ENCODE results near the gene PRR3.

PRR3 gene

DNA sequence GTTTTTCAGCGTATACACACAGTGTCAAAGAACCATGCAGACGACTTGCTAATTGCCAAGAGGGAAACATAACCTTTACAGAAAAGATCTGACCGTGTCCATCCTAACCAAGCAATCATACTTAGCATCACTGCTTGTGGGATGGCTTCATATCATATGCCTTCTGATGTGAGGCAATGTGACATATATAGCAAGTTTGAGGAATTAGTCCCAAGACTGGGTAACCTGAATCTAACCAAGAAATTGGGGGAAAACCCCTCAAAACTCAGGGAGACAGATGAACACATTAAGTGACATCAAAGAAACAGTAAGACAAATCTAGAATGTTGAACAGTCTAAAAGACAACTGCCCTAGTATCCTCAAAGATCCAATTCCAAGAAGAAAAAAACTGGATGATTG, 19.2 kb upstream of the PRR3 start:
- 93% methylated on average over 3 of the region's 3 CpGs for WGBS, 2 experiments
- Histone ChIP-seq H3K4me1 (ENCODE audit: control insufficient read depth, insufficient read depth, low read length) (no peaks in the 10 kb centered on the region), H3K4me3 (ENCODE audit: insufficient read depth, low read depth, low read length) (no peak overlapping the region)

DNA sequence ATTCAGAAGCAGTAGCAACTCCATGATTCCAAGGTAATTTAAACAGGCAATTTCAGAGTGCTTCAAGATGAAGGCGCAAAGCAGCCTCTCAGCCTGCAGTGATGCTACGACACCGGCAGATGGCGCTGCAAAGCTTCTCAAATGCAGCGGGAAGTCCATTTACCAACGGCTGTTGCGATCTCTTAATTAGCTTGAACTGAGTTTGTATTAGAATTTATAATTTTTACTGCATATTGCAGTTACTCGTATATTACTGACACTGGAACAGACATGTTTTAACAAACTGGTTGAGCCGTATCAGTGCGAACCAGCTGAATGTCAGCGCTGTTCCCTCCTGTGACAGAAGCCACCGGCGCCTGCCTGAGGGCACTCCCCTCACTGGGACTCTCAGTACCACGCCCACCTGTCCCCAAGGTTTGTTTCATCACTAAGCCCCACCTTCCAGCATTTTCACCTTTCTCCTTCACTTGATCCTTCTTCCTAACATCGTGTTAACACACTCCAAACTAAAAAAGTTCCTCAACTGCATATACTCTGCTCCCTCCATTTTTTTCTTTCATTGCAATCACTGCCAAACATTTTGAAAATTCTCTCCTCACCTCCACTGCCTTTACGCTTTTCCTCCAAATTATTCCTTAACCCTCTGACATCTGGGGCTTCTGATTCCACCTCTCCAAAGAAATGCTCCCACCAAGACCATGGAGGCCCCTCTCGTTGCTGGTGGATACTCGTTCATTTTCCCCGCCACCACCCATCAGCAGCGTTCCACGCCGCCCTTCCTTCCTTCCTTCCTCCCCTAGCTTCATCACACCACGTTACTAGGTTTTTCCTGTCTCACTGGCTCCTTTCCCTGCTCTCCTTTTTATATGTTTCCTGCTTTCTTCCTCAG, 15.3 kb upstream of the PRR3 start:
- WGBS, 2 experiments: 26 to 27% methylated on average over 23 of the region's 23 CpGs
- H3K36me3 ChIP-seq (ENCODE audit: control insufficient read depth, insufficient read depth, low read length): peaks cover 4% of the 10 kb centered on the region
- H3K27ac ChIP-seq (ENCODE audit: insufficient read depth, low read depth, low read length, poor library complexity, severe bottlenecking): no peak overlapping the region
- peaks cover 8% of the 10 kb centered on the region for H3K27me3 ChIP-seq (ENCODE audit: control insufficient read depth, insufficient read depth, low read length, poor library complexity, severe bottlenecking)
- H3K9me3 ChIP-seq (ENCODE audit: control insufficient read depth, low read length): no peaks in the 10 kb centered on the region
- peak overlapping the region; percentile 30 for H3K4me3 ChIP-seq (ENCODE audit: insufficient read depth, low read depth, low read length)
- H3K4me1 ChIP-seq (ENCODE audit: control insufficient read depth, insufficient read depth, low read length): no peaks in the 10 kb centered on the region

More for the DNA sequence above, 19.2 kb upstream of the PRR3 start:
- Histone ChIP-seq H3K36me3 (ENCODE audit: control insufficient read depth, insufficient read depth, low read length) (no peaks in the 10 kb centered on the region), H3K27me3 (ENCODE audit: control insufficient read depth, insufficient read depth, low read length, poor library complexity, severe bottlenecking) (peaks cover 8% of the 10 kb centered on the region), H3K9me3 (ENCODE audit: control insufficient read depth, low read length) (no peaks in the 10 kb centered on the region), H3K27ac (ENCODE audit: insufficient read depth, low read depth, low read length, poor library complexity, severe bottlenecking) (no peak overlapping the region)

DNA sequence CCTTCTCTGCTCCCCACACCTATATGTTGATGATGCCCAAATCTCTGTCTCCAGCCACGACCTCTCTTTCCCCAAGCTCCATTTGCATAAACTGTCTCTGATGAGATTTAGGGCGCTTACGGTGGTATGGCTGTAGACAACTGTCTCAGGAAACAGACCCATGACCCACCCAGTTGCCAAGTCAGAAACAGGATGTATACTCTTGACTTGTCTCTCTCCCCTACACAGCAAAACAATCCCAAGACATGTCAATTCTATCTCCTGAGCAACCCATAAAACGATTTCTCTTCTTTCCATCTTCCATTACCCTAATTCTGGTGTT, 14.7 kb upstream of the PRR3 start:
- Histone ChIP-seq H3K27ac (ENCODE audit: insufficient read depth, low read depth, low read length, poor library complexity, severe bottlenecking) (no peak overlapping the region), H3K9me3 (ENCODE audit: control insufficient read depth, low read length) (no peaks in the 10 kb centered on the region), H3K4me3 (ENCODE audit: insufficient read depth, low read depth, low read length) (no peak overlapping the region), H3K4me1 (ENCODE audit: control insufficient read depth, insufficient read depth, low read length) (no peaks in the 10 kb centered on the region), H3K36me3 (ENCODE audit: control insufficient read depth, insufficient read depth, low read length) (peaks cover 7% of the 10 kb centered on the region), H3K27me3 (ENCODE audit: control insufficient read depth, insufficient read depth, low read length, poor library complexity, severe bottlenecking) (peaks cover 8% of the 10 kb centered on the region)
- WGBS, 2 experiments: 67 to 69% methylated on average over 4 of the region's 4 CpGs

DNA sequence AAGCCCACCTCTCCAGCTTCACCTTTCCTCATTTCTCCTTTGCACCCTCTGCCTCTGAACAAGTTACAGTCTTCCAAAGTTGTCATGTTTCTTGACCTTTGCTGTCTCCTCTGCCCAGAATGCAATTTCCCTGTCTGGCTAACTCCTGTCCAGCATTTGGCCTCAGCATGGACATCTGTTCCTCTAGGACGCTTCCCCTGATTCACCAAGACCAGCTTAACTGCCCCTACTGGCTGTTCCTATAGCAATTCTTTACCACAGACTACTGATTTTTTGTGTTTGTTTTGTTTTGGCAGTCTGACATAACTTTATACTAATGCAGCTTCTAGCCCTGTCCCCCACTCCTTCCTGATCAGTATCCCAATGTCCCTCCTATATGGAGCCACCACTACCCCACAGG, 14.2 kb upstream of the PRR3 start:
- H3K36me3 ChIP-seq (ENCODE audit: control insufficient read depth, insufficient read depth, low read length): peaks cover 7% of the 10 kb centered on the region
- no peaks in the 10 kb centered on the region for H3K4me1 ChIP-seq (ENCODE audit: control insufficient read depth, insufficient read depth, low read length)
- no peaks in the 10 kb centered on the region for H3K9me3 ChIP-seq (ENCODE audit: control insufficient read depth, low read length)
- WGBS, 2 experiments: 86 to 91% methylated on average over 1 of the region's 1 CpG
- H3K27ac ChIP-seq (ENCODE audit: insufficient read depth, low read depth, low read length, poor library complexity, severe bottlenecking): no peak overlapping the region
- H3K27me3 ChIP-seq (ENCODE audit: control insufficient read depth, insufficient read depth, low read length, poor library complexity, severe bottlenecking): peaks cover 8% of the 10 kb centered on the region
- H3K4me3 ChIP-seq (ENCODE audit: insufficient read depth, low read depth, low read length): no peak overlapping the region

DNA sequence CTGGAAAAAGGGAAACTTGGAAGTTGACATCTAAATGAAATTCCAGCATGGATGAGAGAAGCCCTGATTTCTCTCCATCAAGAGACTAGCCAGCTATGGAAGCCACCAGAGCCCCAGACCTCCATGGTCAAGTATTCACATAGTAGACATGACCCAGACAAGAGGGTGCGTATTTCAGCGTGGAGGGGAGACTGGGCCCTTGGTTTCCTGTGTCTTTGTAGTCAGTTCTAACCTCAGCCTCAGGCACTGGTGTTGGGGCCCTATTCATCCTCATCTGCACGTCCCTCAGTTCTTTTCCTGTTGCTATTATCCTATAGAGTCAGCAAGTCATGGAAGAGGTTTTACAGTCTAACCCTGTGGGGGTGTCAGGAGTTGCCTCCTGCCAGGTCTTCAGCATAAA, 13.3 kb upstream of the PRR3 start:
- no peak overlapping the region for H3K27ac ChIP-seq (ENCODE audit: insufficient read depth, low read depth, low read length, poor library complexity, severe bottlenecking)
- peaks cover 8% of the 10 kb centered on the region for H3K27me3 ChIP-seq (ENCODE audit: control insufficient read depth, insufficient read depth, low read length, poor library complexity, severe bottlenecking)
- no peaks in the 10 kb centered on the region for H3K4me1 ChIP-seq (ENCODE audit: control insufficient read depth, insufficient read depth, low read length)
- no peaks in the 10 kb centered on the region for H3K9me3 ChIP-seq (ENCODE audit: control insufficient read depth, low read length)
- H3K36me3 ChIP-seq (ENCODE audit: control insufficient read depth, insufficient read depth, low read length): peaks cover 10% of the 10 kb centered on the region
- 95 to 96% methylated on average over 3 of the region's 3 CpGs for WGBS, 2 experiments
- H3K4me3 ChIP-seq (ENCODE audit: insufficient read depth, low read depth, low read length): no peak overlapping the region

DNA sequence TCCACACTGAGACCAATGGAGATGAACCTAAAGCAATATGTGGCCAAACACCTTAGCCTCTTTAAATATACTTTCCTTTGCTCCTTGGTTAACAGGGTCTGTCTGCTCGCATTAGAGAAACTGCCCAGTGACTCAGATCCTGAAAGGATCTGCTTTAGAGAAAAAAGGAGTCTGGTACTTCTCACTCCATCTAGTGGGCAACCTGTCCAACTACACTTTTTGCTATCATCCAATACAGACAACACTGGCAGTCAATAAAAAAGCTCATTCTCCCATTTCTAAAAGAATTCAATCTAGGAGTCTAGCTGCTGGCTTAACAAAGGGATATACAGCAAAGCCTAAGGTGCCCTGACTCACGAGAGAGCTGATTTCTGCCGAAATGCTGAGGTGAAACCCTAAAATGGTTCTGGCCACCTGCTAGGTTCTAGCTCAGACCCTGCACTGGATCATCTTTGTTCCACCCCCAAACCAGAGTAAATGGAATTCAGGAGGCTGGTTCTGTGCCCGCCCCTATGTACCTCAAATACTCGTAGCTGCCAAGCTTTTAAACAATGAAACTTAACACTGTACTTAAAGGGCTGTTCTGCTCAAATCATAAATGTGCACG, 12.3 kb upstream of the PRR3 start:
- Histone ChIP-seq H3K4me1 (ENCODE audit: control insufficient read depth, insufficient read depth, low read length) (no peaks in the 10 kb centered on the region), H3K27me3 (ENCODE audit: control insufficient read depth, insufficient read depth, low read length, poor library complexity, severe bottlenecking) (peaks cover 8% of the 10 kb centered on the region), H3K36me3 (ENCODE audit: control insufficient read depth, insufficient read depth, low read length) (peaks cover 10% of the 10 kb centered on the region), H3K4me3 (ENCODE audit: insufficient read depth, low read depth, low read length) (no peak overlapping the region), H3K9me3 (ENCODE audit: control insufficient read depth, low read length) (no peaks in the 10 kb centered on the region), H3K27ac (ENCODE audit: insufficient read depth, low read depth, low read length, poor library complexity, severe bottlenecking) (no peak overlapping the region)
- WGBS, 2 experiments: 49 to 54% methylated on average over 6 of the region's 6 CpGs

DNA sequence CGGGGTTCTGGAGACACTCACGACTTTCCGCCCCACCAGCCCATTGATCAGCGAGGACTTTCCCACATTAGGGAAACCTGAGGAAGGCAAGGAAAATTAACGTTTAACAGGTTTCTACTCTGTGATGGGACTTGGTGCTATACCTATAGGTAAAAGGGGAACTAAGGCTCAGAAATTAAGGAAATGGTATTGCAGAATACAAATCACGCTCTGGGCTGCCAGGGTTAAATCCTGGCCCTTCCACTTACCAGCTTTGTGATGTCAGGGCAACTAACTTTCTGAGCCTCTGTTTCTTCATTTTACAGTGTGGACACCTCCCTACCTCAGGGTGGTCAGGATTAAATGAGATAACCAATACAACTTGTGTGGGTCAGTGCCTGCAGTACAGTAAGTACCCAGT, 9.6 kb upstream of the PRR3 start:
- H3K4me1 ChIP-seq (ENCODE audit: control insufficient read depth, insufficient read depth, low read length): no peaks in the 10 kb centered on the region
- H3K27me3 ChIP-seq (ENCODE audit: control insufficient read depth, insufficient read depth, low read length, poor library complexity, severe bottlenecking): peaks cover 1% of the 10 kb centered on the region
- no peaks in the 10 kb centered on the region for H3K9me3 ChIP-seq (ENCODE audit: control insufficient read depth, low read length)
- H3K36me3 ChIP-seq (ENCODE audit: control insufficient read depth, insufficient read depth, low read length): peaks cover 15% of the 10 kb centered on the region
- WGBS, 2 experiments: 94 to 95% methylated on average over 6 of the region's 6 CpGs
- no peak overlapping the region for H3K27ac ChIP-seq (ENCODE audit: insufficient read depth, low read depth, low read length, poor library complexity, severe bottlenecking)
- no peak overlapping the region for H3K4me3 ChIP-seq (ENCODE audit: insufficient read depth, low read depth, low read length)

DNA sequence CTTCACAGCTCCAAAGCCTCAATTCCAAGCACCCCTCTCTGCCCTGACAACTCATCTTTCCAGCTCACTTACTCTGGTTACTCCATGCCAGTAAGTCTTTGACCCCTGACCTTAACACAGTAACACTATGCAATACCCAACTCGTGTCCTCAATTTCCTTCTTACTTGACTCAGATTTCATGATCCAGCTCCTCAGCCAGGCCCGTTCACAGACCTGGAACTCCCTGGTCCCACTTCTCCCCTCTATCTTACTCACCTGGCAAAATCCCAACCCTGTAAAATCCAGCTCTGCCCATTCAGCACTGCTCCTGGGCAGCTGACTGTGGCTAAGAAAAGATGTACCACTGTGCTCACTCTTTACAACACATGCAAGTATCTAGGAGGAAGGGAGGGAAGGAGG, 8.7 kb upstream of the PRR3 start:
- H3K4me1 ChIP-seq (ENCODE audit: control insufficient read depth, insufficient read depth, low read length): no peaks in the 10 kb centered on the region
- H3K9me3 ChIP-seq (ENCODE audit: control insufficient read depth, low read length): no peaks in the 10 kb centered on the region
- H3K27me3 ChIP-seq (ENCODE audit: control insufficient read depth, insufficient read depth, low read length, poor library complexity, severe bottlenecking): no peaks in the 10 kb centered on the region
- H3K4me3 ChIP-seq (ENCODE audit: insufficient read depth, low read depth, low read length): no peak overlapping the region
- WGBS, 2 experiments: 86 to 88% methylated on average over 2 of the region's 2 CpGs
- H3K36me3 ChIP-seq (ENCODE audit: control insufficient read depth, insufficient read depth, low read length): peaks cover 22% of the 10 kb centered on the region
- H3K27ac ChIP-seq (ENCODE audit: insufficient read depth, low read depth, low read length, poor library complexity, severe bottlenecking): no peak overlapping the region

DNA sequence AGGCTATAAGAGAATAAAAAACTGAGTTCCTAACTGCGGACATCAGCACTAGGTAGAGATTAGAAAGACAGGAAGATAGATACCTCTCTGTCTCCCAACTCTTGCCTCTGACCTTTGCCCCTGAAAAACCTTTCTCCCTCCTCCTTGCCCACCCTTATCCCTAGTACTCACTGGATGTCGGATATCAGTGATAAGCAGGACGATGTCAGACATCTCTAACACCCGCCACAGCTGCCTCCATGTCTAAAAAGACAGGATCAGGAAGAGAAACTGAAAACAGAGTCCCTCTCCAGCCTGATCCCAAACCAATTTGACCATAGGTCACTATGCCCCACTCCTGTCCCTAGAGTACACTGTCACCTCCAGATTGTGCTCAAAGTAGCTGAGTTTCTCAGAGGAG, 2.7 kb upstream of the PRR3 start:
- Histone ChIP-seq H3K27me3 (ENCODE audit: control insufficient read depth, insufficient read depth, low read length, poor library complexity, severe bottlenecking) (no peaks in the 10 kb centered on the region), H3K9me3 (ENCODE audit: control insufficient read depth, low read length) (no peaks in the 10 kb centered on the region), H3K27ac (ENCODE audit: insufficient read depth, low read depth, low read length, poor library complexity, severe bottlenecking) (no peak overlapping the region), H3K4me3 (ENCODE audit: insufficient read depth, low read depth, low read length) (no peak overlapping the region), H3K36me3 (ENCODE audit: control insufficient read depth, insufficient read depth, low read length) (peaks cover 21% of the 10 kb centered on the region), H3K4me1 (ENCODE audit: control insufficient read depth, insufficient read depth, low read length) (peaks cover 9% of the 10 kb centered on the region)
- WGBS, 2 experiments: 93 to 97% methylated on average over 4 of the region's 4 CpGs

DNA sequence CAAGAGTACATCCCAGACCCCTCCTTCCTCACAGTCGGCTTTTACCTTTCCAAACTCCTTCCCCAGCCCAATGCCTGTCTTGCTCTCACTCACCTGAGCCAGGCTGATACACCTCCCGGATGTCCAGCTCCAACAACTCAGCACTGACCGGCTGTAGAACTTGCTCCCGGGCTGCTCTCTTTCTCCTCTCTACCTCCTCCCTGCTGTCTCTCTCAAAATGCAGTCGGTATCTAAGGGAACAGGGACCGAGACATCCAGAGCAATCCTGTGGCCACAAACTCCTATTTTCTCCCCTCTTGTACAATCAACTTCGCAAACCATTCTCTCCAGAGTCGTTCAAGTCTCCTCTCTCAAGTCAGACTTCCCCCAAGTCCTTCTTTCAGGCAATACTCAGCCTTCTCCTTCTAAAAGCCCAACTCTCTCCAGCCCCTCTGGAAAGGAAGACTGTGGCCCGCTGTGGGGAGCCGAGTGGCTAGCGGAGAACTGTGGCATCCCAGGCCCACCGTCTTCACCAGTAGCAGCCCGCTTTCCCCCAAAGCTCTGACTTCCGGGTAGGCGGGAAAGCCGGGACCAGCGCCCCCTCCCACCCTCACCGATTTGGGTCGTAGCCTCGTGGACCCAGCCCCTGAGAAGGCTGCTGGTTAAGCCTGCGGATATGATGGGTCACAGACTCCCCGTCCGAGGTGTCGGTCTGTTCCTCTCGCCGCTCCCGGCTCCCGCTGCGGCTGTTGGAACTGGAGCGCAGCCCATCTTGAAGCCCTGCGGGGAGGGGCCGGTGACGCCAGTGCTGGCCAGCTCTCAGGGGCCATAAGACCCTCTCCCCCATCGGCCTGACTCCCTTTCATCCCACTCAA, 1.9 kb upstream of the PRR3 start:
- Histone ChIP-seq H3K36me3 (ENCODE audit: control insufficient read depth, insufficient read depth, low read length) (peaks cover 21% of the 10 kb centered on the region), H3K9me3 (ENCODE audit: control insufficient read depth, low read length) (no peaks in the 10 kb centered on the region), H3K4me1 (ENCODE audit: control insufficient read depth, insufficient read depth, low read length) (peaks cover 9% of the 10 kb centered on the region), H3K27me3 (ENCODE audit: control insufficient read depth, insufficient read depth, low read length, poor library complexity, severe bottlenecking) (no peaks in the 10 kb centered on the region), H3K4me3 (ENCODE audit: insufficient read depth, low read depth, low read length) (peak overlapping the region; percentile 76), H3K27ac (ENCODE audit: insufficient read depth, low read depth, low read length, poor library complexity, severe bottlenecking) (peak overlapping the region; percentile 98)
- WGBS, 2 experiments: 12% methylated on average over 34 of the region's 34 CpGs
